Measurements from ENCODE around the gene ITSN1. TPM values are rescaled to one million over a fixed set of nuclear protein-coding genes. Genes with fewer than 3 reads are reported as not detected.

Gene ITSN1
- total and polyA plus RNA-seq, 3 donors from 2014 or later: 20.0 to 56.6 (median 48.4) TPM

DNA sequence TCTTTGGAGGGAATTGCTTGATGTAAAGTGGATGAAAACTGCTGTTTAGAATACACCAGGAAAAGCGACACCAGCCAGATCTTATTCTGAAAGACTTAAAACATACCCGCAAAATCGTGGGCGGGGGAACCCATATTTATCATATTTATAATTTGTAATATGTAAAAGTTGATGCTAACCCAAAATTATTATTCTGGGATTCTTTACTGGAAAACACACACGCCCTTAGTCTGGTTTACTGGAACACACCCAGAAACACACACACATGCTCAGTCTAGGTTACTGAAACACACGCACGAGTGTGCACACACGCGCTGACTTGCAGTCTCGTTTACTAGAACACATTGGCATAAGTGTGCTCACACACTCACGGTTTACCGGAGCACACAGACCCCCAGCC lies 240.8 kb downstream of the ITSN1 start:
- WGBS, 2 donors: 89 to 93% methylated on average over 12 of the region's 12 CpGs
- TF ChIP-seq, protein P1, sequence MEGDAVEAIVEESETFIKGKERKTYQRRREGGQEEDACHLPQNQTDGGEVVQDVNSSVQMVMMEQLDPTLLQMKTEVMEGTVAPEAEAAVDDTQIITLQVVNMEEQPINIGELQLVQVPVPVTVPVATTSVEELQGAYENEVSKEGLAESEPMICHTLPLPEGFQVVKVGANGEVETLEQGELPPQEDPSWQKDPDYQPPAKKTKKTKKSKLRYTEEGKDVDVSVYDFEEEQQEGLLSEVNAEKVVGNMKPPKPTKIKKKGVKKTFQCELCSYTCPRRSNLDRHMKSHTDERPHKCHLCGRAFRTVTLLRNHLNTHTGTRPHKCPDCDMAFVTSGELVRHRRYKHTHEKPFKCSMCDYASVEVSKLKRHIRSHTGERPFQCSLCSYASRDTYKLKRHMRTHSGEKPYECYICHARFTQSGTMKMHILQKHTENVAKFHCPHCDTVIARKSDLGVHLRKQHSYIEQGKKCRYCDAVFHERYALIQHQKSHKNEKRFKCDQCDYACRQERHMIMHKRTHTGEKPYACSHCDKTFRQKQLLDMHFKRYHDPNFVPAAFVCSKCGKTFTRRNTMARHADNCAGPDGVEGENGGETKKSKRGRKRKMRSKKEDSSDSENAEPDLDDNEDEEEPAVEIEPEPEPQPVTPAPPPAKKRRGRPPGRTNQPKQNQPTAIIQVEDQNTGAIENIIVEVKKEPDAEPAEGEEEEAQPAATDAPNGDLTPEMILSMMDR (IDR thresholded peaks at IDR 0.05): no peak
- no peak for TF ChIP-seq POLR2A (IDR thresholded peaks at IDR 0.05)

GRCh38 chr21:33884376-33885171 lies 242.3 kb downstream of the ITSN1 start:
- H3K9me3 ChIP-seq: no peaks in the 10 kb centered on the region
- H3K36me3 ChIP-seq (ENCODE audit: low read depth, missing control alignments): no peaks in the 10 kb centered on the region
- no peaks in the 10 kb centered on the region for H3K4me1 ChIP-seq
- no peak overlapping the region for H3K4me3 ChIP-seq
- TF ChIP-seq POLR2A (IDR thresholded peaks at IDR 0.05): no peak
- TF ChIP-seq, protein P1 (IDR thresholded peaks at IDR 0.05): no peak
- H3K27me3 ChIP-seq: no peaks in the 10 kb centered on the region
- 66 to 68% methylated on average over 20 of the region's 20 CpGs for WGBS, 2 donors
- intact Hi-C loops (cut with DNase I; ENCODE audit: low total_unique reads): no loop called here
- peak overlapping the region in 1 of 2 donors; percentile 19 for H3K27ac ChIP-seq
- no peak for DNase-seq

More for the DNA sequence above, 240.8 kb downstream of the ITSN1 start:
- Histone ChIP-seq H3K9me3 (no peaks in the 10 kb centered on the region), H3K4me1 (no peaks in the 10 kb centered on the region), H3K27ac (no peak overlapping the region), H3K36me3 (ENCODE audit: low read depth, missing control alignments) (no peaks in the 10 kb centered on the region), H3K4me3 (no peak overlapping the region), H3K27me3 (no peaks in the 10 kb centered on the region)
- no peak for DNase-seq
- intact Hi-C loops (cut with DNase I; ENCODE audit: low total_unique reads): no loop called here

- DNase-seq: no peak
- Histone ChIP-seq H3K4me3 (no peak overlapping the region), H3K27me3 (no peaks in the 10 kb centered on the region), H3K4me1 (no peaks in the 10 kb centered on the region), H3K27ac (no peak overlapping the region), H3K36me3 (ENCODE audit: low read depth, missing control alignments) (no peaks in the 10 kb centered on the region), H3K9me3 (no peaks in the 10 kb centered on the region)
- WGBS, 2 donors: 86 to 91% methylated on average over 7 of the region's 7 CpGs
- intact Hi-C loops (cut with DNase I; ENCODE audit: low total_unique reads): no loop called here
- TF ChIP-seq POLR2A (IDR thresholded peaks at IDR 0.05): no peak
- TF ChIP-seq, protein P1 (IDR thresholded peaks at IDR 0.05): no peak
Measured at GRCh38 chr21:33885172-33885514, 242.8 kb downstream of the ITSN1 start.

DNA sequence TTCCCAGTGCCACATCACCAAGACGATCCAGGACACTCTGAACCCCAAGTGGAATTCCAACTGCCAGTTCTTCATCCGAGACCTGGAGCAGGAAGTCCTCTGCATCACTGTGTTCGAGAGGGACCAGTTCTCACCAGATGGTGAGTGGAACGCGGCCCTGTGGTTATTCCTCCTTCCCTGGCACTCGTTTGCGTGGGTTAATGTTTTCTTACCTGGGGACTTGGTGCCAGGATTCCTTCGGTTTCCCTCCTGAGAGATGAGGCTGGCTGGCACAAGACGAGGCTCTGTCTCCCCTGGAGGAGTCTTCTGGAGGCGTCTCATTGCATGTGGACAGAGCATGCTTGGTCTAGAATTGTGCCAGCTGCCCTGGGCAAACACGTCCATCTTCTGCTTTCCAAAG lies 244.0 kb downstream of the ITSN1 start:
- Histone ChIP-seq H3K27me3 (no peaks in the 10 kb centered on the region), H3K27ac (no peak overlapping the region), H3K36me3 (ENCODE audit: low read depth, missing control alignments) (no peaks in the 10 kb centered on the region), H3K9me3 (no peaks in the 10 kb centered on the region), H3K4me1 (peaks cover 8% of the 10 kb centered on the region), H3K4me3 (no peak overlapping the region)
- TF ChIP-seq POLR2A (IDR thresholded peaks at IDR 0.05): no peak
- TF ChIP-seq, protein P1 (IDR thresholded peaks at IDR 0.05): no peak
- WGBS, 2 donors: 95 to 96% methylated on average over 11 of the region's 11 CpGs
- no peak for DNase-seq
- intact Hi-C loops (cut with DNase I; ENCODE audit: low total_unique reads): no loop called here

DNA sequence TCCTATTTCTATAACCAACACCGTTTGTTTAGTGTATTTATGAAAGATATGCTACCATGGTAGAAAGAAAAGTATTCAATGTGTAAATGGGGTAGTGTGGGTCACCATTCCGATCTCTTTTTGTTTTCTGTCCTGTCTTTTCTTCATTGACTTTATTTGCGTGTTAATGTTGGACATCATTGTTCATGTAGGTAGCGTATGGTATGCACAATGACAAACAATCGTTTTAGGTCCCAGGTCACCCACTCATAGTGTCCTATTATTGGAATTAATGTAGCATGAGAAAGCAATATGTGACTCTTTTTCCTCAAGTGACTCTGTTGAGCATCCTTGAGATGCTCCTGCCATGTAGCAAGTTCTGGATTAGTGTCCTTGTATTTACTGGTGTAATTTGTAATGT lies 247.9 kb downstream of the ITSN1 start:
- Histone ChIP-seq H3K4me3 (no peak overlapping the region), H3K27ac (no peak overlapping the region), H3K4me1 (peaks cover 15% of the 10 kb centered on the region), H3K27me3 (no peaks in the 10 kb centered on the region), H3K9me3 (no peaks in the 10 kb centered on the region), H3K36me3 (ENCODE audit: low read depth, missing control alignments) (no peaks in the 10 kb centered on the region)
- 84 to 97% methylated on average over 5 of the region's 5 CpGs for WGBS, 2 donors
- DNase-seq: no peak
- intact Hi-C loops (cut with DNase I; ENCODE audit: low total_unique reads): loop anchor here (5.0 kb wide), 1 partner anchor 248 kb away; the partner anchor contains the start of genes CRYZL1 and ITSN1
- no peak for TF ChIP-seq POLR2A (IDR thresholded peaks at IDR 0.05)
- TF ChIP-seq, protein P1 (IDR thresholded peaks at IDR 0.05): no peak
